ENCODE results near the gene TPRN. TPM values are rescaled to one million over a fixed set of nuclear protein-coding genes. Genes with fewer than 3 reads are reported as not detected.

Gene TPRN
- total RNA-seq, 1 experiment from 2014 or later = 24.9 TPM

GRCh38 chr9:137222190-137223077 is 21.9 kb upstream of the TPRN start, which contains the start of gene RNF208:
RNF208 (minus strand) TSS chr9:137222240; CDS start chr9:137221212, 1,028 bp downstream.
- POLR2A ChIA-PET = interaction anchor here (0.5 to 1.6 kb wide), 8 partner anchors 14 to 136 kb away, joined by 3 to 19 read pairs (median 4); partner anchors contain the start of genes MAN1B1, NDOR1, SSNA1 and TMEM203
- ATAC-seq (peak; percentile 2), DNase-seq (ENCODE audit: low read depth, low spot score) (no peak)
- peak within 1 kb of the TSS; percentile 98 for H3K27ac ChIP-seq (ENCODE audit: low read depth, low read length)
- TF ChIP-seq ZFX (IDR thresholded peaks at IDR 0.05) (peak; percentile 67), TCF7L2 (IDR thresholded peaks at IDR 0.05; ENCODE audit: borderline replicate concordance, extremely low read depth, insufficient read depth, insufficient read length) (no peak), SP1 (IDR thresholded peaks at IDR 0.05; ENCODE audit: low read depth) (no peak), EGR1 (IDR thresholded peaks at IDR 0.05; ENCODE audit: low read depth) (no peak), ATF3 (IDR thresholded peaks at IDR 0.05) (no peak), POLR2A (IDR thresholded peaks at IDR 0.05; ENCODE audit: borderline replicate concordance, extremely low read depth, insufficient read depth, insufficient read length) (no peak), CEBPB (IDR thresholded peaks at IDR 0.05; ENCODE audit: low read depth) (no peak), CBX3 (IDR thresholded peaks at IDR 0.05; ENCODE audit: low read depth) (no peak)
- H3K27me3 ChIP-seq (ENCODE audit: insufficient read depth, low read length) = no peaks in the 10 kb centered on the region
- peak within 1 kb of the TSS; percentile 82 to 99 for H3K4me3 ChIP-seq (replicated peaks in 1 of 2; ENCODE audit: low read depth in 1 of 2, low read length in 2 of 2)
- peak within 1 kb of the TSS; percentile 97 for H3K9ac ChIP-seq (ENCODE audit: low read length)
- no peaks in the 10 kb centered on the region for H3K9me3 ChIP-seq (ENCODE audit: control insufficient read depth in 1 of 2, insufficient read depth in 1 of 2, low read depth in 1 of 2, low read length in 2 of 2)
- CTCF ChIA-PET = interaction anchor here (1.0 to 3.2 kb wide), 8 partner anchors 8 to 176 kb away, joined by 3 to 16 read pairs (median 8); partner anchors contain the start of genes NELFB, NPDC1 and SAPCD2
- H3K9me2 ChIP-seq (ENCODE audit: insufficient read depth) = no peaks in the 10 kb centered on the region
- intact Hi-C loops (cut with micrococcal nuclease) = loop anchor here (2.0 to 10.0 kb wide), 3 partner anchors 18 to 438 kb away; partner anchors contain the start of genes NDOR1 and TMEM203
- no peaks in the 10 kb centered on the region for H4K20me1 ChIP-seq (ENCODE audit: insufficient read depth)
- no peaks in the 10 kb centered on the region for H3K79me2 ChIP-seq (ENCODE audit: insufficient read depth, low read length)
- H3K4me2 ChIP-seq (ENCODE audit: low read length) = peak within 1 kb of the TSS; percentile 99
- no peak within 1 kb of the TSS for H2AFZ ChIP-seq (ENCODE audit: low read depth, low read length, poor library complexity, severe bottlenecking)
- H3K36me3 ChIP-seq (ENCODE audit: control insufficient read depth in 1 of 2, insufficient read depth in 2 of 2, low read length in 2 of 2) = no peaks in the 10 kb centered on the region
- RAD21 ChIA-PET (ENCODE audit: low non-redundant PET in 1 of 2, low total read pairs in 2 of 2, uncharacterized antibody in 2 of 2, unreplicated experiment in 2 of 2) = interaction anchor here in 1 of 2 experiments (0.5 kb wide), 1 partner anchor 32 kb away, joined by 5 read pairs; no protein-coding TSS in a partner anchor
- H3K4me1 ChIP-seq (ENCODE audit: control insufficient read depth in 1 of 2, insufficient read depth in 2 of 2, low read length in 2 of 2) = peaks cover 52 to 80% of the 10 kb centered on the region in 2 experiments
- TSS peak; percentile 47 for BruUV-seq (replicated peaks)
